HG03521 (cell line): ENCODE results near the gene GPR89A.
"Not testable (repeated sequence)": the region's sequence is repeated elsewhere in the genome, so short reads cannot be mapped to it uniquely, and the experiment has no call there.

ENCODE experiments used
- ATAC-seq: cut with Tn5 transposase; IDR thresholded peaks from one replicate; pipeline ENCODE4 v1.9.1; 2021; ENCODE audit warnings: mild to moderate bottlenecking, moderate library complexity; ENCODE audit not compliant: unreplicated experiment

The GPR89A gene

GRCh38 chr1:145716641-145717345, 109.0 kb downstream of the GPR89A start:
- ATAC-seq, result no peak

GRCh38 chr1:145717833-145718232, 110.0 kb downstream of the GPR89A start:
- no peak for ATAC-seq

- ATAC-seq, result not testable (repeated sequence)
These were observed 110.7 kb downstream of the GPR89A start for GRCh38 chr1:145718465-145718864.

- ATAC-seq, result no peak
These were observed 111.7 kb downstream of the GPR89A start, which contains the start of gene CD160 for GRCh38 chr1:145719230-145720079. Gene CD160 (plus strand): TSS chr1:145719499. CDS start chr1:145728328, 8,829 bp downstream.
